GM08714 (cell line): Measurements from ENCODE around the gene COBL.

Experiments used
- H3K4me3 ChIP-seq: fragments of 200-500 bp; sonication (Bioruptor generic); 2 replicates; pipeline ENCODE4 v1.5.1; 2014; ENCODE audit warnings: mild to moderate bottlenecking, low read length, inconsistent platforms
- ZNF274 ChIP-seq: IDR thresholded peaks from 2 replicates; pipeline ENCODE4 v1.6.1; 2012; ENCODE audit warnings: mild to moderate bottlenecking, low read depth, low read length

The COBL gene

DNA sequence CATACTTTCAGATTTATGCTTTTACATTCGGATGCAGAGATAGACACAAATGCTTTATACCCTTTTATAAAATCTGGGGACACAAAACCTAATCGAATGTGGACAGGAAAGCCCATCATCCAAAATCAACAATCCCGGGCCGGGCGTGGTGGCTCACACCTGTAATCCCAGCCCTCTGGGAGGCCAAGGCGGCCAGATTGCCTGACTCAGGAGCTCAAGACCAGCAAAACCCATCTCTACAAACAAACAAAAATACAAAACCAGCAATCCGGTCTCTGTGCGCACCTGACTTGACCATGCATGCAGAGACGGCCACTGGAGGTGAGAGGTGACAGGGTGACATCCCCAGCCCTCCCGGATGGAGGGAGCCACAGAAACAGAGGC, 13.5 kb downstream of the COBL start:
- TF ChIP-seq ZNF274 = no peak
- no peak overlapping the region for H3K4me3 ChIP-seq

DNA sequence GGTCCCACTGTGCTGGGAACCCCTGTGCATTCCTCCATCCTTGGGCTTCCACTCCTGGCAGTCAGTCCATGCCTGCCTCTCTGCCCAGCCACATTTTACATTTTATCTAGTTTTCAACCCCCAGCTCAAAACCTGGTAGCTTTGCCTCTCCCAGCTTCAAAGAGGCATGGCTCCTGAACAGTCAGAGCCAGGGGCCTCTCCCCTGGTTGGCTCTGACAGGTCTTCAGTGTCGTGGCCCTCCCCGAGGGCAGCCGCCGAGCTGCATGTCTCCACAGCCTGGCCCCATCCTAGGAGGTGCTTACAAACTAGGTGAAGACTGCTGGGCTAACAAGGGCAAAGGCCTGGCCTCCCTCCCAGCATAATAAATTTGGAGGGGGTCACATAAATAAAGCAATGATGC, 14.8 kb downstream of the COBL start:
- no peak overlapping the region for H3K4me3 ChIP-seq
- no peak for TF ChIP-seq ZNF274

GRCh38 chr7:51300762-51301674, 15.6 kb downstream of the COBL start:
- no peak overlapping the region for H3K4me3 ChIP-seq
- no peak for TF ChIP-seq ZNF274

GRCh38 chr7:51299391-51300133, 17.0 kb downstream of the COBL start:
- H3K4me3 ChIP-seq = no peak overlapping the region

DNA sequence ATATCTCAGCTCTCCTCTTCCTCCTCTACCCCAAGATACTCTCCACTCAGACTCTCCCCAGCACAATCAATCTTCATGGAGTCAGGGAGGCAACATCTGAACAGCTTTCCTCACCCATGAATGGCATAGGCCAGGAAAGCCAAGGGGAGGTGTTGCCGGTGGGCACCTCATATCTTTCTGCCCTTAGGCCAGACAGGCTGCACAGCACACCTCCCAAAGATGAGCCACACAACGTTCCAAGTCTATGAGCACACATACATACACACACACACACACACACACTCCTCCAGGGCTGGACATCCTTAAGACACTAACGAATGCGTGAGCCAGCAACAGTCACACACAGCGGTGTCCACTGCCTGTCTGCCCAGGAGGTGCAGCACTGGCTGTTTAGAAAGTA, 17.7 kb downstream of the COBL start:
- no peak overlapping the region for H3K4me3 ChIP-seq
- no peak for TF ChIP-seq ZNF274

More at GRCh38 chr7:51299391-51300133, 17.0 kb downstream of the COBL start:
- no peak for TF ChIP-seq ZNF274

DNA sequence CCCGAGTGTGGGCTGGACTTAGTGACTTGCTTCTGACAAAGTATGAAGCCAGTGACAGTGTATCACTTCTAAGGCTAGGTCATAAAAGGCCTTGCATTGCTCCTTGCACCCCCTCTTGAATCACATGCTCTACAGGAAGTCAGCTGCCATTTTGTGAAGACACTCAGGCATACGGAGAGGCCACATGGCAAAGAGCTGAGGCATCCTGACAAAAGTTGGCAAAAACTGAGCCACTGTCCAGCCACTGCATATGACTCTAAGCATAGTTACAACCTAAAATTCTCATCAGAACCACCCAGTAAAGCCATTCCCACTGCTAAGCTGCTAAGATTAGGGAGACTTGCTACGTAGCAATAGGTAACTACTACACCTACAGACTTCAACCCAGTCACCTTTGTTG, 18.6 kb downstream of the COBL start:
- no peak overlapping the region for H3K4me3 ChIP-seq
- TF ChIP-seq ZNF274 = no peak

- H3K4me3 ChIP-seq = no peak overlapping the region
- no peak for TF ChIP-seq ZNF274
These were observed 21.0 kb downstream of the COBL start for GRCh38 chr7:51295440-51296245.

DNA sequence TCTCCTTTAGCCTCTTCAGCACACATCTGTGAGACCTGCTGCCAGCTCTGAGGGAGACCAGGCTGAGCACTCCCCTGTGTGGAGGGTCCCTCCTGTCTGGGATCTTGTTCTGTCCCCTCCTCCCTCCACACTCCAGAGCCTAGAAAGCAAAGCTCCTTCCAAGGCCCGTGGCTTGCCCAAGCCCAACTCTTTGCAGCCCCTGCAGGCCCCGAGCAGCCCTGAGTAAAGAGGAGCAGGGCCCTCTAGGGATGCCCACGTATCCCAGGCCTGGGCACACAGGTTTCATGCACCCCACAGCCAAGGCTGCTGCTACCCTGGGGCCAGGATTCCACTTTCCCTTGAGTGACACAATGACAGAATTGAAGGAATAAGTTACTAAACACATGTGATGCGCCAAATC, 24.0 kb downstream of the COBL start:
- TF ChIP-seq ZNF274 = no peak
- no peak overlapping the region for H3K4me3 ChIP-seq

- TF ChIP-seq ZNF274 = no peak
- H3K4me3 ChIP-seq = no peak overlapping the region
These were observed 25.7 kb downstream of the COBL start for GRCh38 chr7:51290702-51291540.

- no peak overlapping the region for H3K4me3 ChIP-seq
- no peak for TF ChIP-seq ZNF274
These were observed 26.3 kb downstream of the COBL start for GRCh38 chr7:51290304-51290637.

- no peak for TF ChIP-seq ZNF274
These were observed 26.8 kb downstream of the COBL start for GRCh38 chr7:51289623-51290303.

GRCh38 chr7:51288896-51289622, 27.6 kb downstream of the COBL start:
- H3K4me3 ChIP-seq = no peak overlapping the region
- TF ChIP-seq ZNF274 = no peak

More at GRCh38 chr7:51289623-51290303, 26.8 kb downstream of the COBL start:
- H3K4me3 ChIP-seq = no peak overlapping the region
